ENCODE measurements around the gene GNE.
A peak's percentile ranks its signal among the peaks of the same experiment; 100 is the strongest.
"Not testable (repeated sequence)": the region's sequence is repeated elsewhere in the genome, so short reads cannot be mapped to it uniquely, and the experiment has no call there.

The GNE gene

DNA sequence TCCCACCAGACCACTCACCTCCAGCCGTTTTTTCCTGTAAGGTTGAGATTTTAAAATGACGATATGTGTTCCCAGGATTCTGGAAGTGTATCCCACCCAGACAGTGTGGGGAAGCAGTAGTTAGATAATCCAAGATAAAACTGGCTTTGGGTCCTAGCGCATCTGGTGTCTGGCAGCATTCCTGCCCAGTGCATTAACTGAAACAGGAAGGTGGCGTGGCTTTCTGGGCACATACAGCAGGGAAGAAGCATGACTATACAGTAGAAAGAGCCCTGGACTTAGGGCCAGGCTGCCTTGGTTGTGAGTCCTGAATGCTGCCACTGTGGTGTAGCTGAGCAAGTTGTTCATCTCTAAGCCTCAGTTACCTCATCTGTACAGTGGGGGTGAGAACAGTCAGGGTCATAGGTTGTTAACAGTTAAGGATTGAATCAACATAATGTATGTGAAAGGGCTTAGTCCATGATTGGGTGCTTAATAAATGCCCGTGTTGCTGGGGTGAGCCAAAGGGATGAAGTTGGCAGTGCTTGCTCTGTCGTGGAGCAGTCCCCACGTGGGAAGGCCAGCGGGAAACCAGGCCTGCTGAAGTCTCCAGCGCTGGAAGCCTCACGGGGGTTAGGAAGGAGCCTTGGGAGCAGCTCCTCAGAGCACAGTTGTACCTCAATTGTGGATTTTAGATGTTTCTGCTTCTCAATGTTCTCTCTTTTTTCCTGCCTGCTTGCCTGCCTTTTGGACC, 49.6 kb downstream of the GNE start:
- no peak for DNase-seq (ENCODE audit: low read depth)

DNA sequence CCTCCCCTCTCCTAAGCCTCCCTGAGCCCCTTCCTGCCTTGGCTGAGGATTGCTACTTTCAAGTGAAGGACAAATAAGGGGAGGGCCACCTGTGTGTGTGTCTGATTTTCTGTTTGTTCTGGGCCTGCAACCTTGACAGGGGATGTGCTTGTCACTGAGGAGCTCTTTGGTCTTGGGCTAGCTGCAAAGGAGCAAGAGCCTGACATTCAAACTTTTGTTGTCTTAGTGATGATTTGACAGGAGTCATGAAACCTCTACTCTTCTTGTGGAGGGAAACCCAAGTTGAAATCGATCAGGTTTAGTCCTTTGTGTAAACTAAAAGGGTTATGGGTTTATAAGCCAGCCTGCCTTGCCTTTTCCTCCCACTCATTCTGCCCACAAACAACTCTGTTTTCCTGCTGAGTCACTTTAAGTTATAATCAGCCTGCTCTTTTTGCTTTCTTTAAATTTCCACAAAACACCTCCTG, 50.7 kb downstream of the GNE start:
- no peak for DNase-seq (ENCODE audit: low read depth)

DNA sequence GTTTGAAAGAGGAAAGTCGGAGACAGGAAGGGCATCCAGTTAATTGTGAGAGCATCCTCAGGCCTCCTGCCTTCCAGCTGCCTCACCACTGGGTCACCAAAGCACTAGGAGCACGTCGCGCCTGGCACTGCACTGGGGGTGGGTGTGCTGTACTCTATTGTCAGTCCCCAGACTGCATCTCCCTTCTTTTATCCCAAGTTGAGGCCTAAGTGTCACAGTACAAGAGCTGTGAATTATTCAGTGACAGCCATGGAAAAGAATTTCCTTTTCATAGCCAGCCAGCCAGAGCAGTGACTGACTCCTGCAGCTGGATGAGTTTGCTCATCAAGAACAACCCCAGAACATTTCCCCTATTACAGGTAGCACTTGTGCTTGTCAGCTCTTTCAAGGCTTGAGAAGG, 51.2 kb downstream of the GNE start:
- DNase-seq (ENCODE audit: low read depth), result no peak

DNA sequence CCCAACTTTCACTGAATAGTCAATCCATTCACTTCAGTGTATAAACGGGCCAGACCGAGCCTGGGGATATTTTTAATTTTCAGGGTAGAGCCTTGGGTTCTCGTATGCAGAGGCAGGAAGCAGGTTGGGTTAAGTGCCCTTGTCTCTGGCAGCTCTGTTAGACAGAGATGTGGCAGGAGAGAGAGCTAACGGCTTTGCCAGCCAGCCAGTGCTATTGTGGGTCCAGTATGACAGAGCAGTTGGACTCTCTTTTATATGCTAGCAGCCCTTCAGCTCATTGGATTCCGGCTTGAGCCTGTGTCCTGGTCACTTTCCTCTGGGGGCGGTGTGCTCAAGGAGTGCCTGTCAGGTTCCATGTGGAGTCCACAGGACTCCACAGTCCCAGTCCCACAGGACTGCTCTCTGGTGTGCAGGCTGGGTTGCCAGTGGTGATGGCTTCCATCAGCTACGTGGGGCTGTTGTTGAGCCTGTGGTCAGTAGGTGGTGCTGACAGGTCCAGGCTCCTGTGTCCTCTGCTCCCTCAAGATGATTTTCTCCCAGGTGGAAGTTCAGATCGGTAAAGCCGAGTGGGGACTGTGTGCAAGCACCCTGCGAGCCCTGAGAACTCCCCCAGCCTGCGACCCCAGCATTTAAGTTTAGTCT, 53.2 kb downstream of the GNE start:
- DNase-seq (ENCODE audit: low read depth), result no peak

DNA sequence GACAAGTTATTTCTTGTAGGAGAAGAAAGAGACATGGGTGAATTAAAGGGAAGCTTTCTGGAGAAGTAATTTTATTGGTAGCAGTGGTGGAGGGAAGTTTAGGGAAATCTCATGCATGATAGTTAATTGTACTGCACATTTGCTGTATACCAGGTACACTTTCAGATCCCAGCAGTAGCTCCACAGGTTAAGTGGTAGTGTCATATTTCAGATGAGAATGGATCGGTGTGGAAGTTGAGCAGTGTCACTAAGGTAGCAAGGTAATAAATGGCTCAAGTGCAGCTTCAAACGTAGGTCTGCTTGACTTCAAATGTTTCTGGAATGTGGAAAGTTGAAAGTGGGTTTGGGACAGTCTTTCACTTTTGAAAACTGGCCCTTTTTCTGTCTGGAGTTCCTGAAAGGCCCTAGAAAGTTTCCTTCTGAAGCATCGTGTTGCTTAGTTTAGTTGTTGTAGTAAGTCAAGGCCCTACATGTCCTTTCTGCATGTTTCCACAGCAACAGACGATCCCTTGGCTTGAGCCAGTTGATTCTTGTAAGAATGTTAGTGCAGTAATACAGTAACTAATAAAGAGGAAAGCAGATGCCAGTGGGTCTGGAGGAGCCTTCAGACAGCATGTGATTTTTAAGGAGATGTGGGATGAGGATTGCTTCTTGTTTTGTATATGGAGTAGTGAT, 63.8 kb downstream of the GNE start:
- DNase-seq (ENCODE audit: low read depth), result no peak

DNA sequence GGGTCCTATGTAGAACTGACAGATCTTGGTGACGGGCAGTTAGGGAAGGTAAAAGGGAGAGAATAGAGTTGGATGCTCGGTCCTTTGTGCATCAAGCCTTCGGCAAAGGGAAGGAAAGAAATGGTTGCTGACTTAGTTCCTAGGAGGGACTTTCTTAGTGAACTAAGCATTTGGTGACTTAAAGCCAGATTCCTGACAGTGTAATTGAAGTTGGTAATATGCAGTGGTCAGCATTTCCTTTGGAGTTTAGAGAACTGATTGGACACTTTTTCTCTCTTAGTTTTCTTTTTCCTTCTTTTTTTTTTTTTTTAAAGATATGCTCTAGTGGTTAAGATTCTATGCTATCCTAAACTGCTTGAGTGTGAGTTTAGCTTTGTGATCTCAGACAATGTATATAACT, 65.2 kb downstream of the GNE start:
- no peak for DNase-seq (ENCODE audit: low read depth)

DNA sequence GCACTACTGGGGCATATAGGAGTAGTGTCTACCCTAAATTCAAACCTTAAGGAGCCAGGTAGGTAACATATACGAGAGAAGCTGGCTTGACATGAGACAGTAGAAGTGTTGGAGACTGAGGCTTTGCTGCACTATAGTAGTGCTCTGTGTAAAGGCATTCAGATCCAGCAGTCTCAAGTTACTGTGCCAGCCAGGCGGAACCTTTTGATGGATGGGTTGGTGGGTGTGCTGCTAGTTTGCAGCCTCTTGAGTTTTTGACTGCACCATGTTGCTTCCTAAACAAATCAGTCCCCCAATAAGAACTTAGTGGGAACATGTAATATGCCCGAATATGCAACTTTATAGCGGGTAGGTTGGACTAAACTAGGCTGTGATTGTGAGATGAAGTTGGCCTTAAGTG, 66.1 kb downstream of the GNE start:
- DNase-seq (ENCODE audit: low read depth), result no peak

DNA sequence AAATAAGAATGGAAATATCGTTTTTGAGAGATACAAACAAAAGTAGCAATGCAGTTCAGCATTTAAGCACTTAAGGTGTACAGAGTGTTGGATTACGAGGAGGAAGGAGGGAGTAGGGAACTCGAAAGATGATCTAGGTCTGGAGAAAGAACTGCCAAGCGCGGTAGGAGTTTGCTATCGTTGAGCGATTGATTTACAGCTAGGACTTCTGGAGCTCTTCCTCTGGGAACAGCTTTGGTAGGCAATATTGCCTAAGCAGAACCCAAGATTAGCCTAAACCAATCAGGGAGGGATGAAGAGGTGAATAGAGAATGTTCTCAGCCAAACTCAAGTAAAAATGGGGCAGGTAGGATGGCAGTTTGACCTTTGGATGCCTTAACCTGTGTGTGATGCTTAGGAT, 66.6 kb downstream of the GNE start:
- DNase-seq (ENCODE audit: low read depth), result no peak

DNA sequence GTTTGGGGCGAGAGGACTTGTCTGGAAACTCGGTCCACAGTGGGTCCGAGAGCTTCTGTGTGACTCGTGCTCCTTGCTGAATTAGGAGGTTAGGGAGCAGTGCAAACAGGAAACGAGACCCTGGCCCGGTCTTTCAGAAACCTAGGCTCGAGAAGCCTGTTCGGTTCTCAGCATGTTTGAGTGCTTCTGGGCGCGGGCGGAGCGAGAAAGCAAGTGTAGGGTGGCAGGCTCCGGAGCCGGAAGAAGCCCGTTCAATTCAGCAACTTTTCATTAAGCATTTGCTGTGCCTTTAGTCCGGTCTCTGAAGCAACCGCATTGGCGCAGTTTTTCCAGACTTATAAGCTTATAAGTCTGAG, 67.0 kb downstream of the GNE start:
- DNase-seq (ENCODE audit: low read depth), result peak; percentile 21

DNA sequence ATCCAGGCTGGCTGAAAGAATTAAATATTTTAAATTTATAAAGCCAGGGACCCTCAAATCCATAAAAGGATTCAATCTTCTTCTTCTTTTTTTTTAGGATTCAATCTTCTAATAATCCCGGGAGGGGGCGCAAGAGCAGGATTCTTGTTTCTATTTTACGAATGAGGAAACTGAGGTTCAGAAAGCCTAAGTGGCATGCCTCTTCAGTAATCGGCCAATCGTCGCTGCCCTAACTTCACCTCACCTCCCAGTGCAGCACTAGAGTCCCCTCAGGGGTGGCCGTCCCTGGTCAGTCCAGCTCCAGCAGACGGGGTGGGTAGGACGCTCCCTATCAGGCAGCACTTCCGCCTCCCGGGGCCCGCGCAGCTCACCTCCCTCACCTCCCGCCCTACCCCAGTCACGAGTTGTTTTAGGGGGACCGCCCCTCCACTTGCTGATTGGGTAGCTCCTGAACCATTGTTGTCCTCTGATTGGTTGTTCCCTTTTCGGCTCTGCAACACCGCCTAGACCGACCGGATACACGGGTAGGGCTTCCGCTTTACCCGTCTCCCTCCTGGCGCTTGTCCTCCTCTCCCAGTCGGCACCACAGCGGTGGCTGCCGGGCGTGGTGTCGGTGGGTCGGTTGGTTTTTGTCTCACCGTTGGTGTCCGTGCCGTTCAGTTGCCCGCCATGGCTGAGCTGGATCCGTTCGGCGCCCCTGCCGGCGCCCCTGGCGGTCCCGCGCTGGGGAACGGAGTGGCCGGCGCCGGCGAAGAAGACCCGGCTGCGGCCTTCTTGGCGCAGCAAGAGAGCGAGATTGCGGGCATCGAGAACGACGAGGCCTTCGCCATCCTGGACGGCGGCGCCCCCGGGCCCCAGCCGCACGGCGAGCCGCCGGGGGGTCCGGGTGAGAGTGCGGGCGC, 67.6 kb downstream of the GNE start, which contains the start of gene CLTA:
Gene CLTA, plus strand, starts transcription at position 534 of the 902 bp plus-strand sequence. Its CDS starts 136 bp downstream, at position 670.
- DNase-seq (ENCODE audit: low read depth), result peak; percentile 87

DNA sequence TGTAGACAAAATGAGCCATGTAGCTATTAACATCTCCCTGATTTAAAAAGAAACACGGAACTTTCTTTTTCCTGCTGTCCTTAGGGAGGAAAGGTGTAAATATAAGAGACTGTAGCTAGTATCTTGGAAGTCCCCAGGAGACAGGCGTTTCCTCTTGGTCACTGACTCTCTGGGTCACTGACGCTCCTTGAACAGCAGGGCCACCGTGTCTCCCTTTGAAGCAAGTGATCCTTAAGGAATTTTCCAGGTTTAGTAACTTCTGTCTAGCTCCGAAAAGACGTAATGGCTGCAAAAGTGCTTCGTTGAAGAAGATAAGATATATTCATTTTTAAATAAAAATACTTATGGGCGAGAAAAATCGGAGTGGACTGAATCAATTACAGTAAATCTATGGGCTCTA, 68.3 kb downstream of the GNE start:
- DNase-seq (ENCODE audit: low read depth), result no peak

DNA sequence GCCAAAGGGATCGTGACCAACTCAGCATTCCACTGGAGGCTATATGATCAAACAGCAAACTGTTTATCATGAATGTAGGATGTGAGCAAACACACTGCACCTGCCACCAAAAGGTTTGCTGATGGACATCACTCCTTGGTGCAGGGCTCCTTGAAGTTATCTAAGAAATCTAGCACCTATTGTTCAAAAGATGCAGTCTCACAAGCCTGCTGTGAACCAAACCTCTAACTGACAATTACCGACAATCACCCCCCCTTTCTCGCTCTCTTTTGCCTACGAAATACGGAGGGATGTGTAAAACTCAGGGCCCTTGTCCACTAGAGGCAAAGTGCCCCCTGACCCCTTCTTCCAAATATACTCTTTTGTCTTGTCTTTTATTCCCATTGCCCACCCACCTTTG, 70.0 kb downstream of the GNE start:
- DNase-seq (ENCODE audit: low read depth), result no peak

DNA sequence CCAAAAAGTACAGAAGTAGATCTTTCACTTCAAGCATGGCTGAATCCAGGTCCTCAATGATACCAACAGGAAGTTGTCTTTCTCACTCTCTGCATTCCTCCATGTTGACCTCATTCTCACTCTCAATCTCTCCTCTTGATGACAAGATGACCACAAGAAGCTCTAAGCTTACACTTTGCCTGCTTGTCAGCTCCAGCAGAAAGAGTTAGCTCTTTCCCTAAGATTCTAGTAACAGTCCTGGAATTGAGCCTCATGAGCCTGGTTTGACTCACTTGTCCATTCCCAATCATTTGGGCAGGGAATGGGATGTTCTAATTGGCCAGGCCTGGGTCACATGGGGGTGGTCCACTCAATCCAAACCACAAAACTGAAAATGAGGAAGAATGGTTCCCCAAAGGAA, 70.8 kb downstream of the GNE start:
- no peak for DNase-seq (ENCODE audit: low read depth)

DNA sequence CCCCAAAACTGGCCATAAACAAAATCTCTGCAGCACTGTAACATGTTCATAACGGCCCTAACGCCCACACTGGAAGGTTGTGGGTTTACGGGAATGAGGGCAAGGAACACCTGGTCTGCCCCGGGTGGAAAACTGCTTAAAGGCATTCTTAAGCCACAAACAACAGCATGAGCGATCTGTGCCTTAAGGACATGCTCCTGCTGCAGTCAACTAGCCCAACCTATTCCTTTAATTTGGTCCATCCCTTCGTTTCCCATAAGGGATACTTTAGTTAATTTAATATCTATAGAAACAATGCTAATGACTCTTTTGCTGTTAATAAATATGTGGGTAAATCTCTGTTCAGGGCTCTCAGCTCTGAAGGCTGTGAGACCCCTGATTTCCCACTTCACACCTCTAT, 78.0 kb downstream of the GNE start:
- not testable (repeated sequence) for DNase-seq (ENCODE audit: low read depth)

DNA sequence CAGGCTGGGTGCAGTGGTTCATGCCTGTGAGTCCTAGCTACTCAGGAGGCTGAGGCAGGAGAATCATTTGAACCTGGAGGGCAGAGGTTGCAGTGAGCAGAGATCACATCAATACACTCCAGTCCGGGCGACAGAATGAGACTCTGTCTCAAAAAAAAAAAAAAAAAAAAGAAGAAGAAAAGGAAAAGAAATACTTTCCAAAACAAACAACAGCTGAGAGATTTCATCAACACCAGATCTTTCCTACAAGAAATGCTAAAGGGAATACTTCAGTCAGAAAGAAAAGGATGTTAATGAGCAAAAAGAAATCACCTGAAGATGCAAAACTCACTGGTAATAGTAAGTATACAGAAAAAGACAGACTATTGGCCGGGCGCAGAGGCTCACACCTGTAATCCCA, 80.7 kb downstream of the GNE start:
- no peak for DNase-seq (ENCODE audit: low read depth)

DNA sequence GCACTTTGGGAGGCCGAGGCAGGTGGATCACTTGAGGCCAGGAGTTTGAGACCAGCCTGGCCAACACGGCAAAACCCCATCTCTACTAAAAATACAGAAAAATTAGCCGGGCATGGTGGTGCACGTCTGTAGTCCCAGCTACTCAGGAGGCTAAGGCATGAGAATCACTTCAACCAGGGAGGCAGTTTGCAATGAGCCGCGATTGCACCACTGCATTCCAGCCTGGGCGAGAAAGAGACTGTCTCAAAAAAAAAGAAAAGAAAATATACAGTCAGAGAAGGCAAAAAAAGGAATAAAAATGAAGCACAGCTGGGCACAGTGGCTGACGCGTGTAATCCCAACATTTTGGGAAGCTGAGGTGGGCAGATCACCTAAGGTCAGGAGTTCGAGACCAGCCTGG, 81.8 kb downstream of the GNE start:
- DNase-seq (ENCODE audit: low read depth), result not testable (repeated sequence)

DNA sequence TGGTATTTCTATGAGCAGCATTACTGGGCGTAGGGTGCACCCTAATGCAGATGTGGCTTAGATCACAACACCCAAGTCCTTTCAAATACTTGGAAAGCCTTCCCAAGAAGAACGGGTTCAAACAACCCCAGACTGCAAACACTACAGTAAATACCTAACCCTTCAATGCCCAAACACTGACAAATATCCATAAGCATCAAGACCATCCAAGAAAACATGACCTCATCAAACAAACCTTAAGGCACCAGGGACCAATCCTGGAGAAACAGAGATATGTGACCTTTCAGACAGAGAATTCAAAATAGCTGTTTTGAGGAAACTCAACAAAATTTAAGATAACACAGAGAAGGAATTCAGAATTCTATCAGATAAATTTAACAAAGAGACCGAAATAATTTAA, 83.0 kb downstream of the GNE start:
- DNase-seq (ENCODE audit: low read depth), result not testable (repeated sequence)

DNA sequence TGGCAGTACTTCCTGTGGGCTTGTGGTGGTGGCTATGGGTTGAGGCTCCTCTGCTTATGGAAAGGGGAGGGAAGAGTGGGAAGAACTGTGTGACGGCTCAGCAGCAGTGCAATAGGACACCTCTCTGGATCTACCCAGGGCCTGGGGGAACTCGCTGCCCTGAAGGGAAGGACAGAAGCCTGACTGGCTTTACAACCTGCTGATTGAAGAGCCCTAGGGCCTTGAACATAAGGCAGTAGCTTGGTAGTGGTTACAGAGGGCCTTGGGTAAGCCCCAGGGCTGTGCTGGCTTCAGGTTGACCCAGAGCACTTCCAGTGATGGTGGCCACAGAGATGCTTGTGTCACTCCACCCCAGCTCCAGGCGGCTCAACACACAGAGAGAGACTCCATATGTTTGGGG, 83.5 kb downstream of the GNE start:
- DNase-seq (ENCODE audit: low read depth), result no peak

DNA sequence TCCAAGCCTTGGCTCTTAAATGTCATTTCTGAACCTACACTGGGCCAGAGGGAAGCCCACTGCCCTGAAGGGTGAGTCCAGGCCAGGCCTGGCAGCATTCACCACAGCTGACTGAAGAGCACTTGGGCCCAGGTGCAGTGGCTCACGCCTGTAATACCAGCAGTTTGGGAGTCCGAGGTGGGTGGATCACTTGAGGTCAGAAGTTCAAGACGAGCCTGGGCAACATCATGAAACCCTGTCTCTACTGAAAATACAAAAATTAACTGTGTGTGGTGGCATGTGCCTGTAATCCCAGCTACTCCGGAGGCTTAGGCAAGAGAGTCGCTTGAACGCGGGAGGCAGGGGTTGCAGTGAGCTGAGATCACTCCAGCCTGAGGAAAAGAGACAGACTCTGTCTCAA, 84.0 kb downstream of the GNE start:
- no peak for DNase-seq (ENCODE audit: low read depth)

DNA sequence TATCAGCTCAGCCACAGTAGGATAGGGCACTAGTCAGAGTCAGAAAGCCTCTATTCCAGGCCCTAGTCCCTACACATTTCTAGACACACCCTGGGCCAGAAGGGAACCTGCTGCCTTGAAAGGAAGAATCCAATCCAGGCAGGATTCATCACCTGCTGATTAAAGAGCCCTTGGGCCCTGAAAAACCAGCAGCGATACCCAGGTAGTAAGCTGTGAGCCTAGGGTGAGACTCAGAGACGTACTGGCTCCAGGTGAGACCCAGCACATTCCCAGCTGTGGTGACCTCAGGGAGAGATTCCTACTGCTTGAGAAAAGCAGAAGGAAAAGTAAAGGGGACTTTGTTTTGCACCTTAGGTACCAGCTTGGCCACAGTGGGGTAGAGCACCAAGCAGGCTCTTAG, 84.4 kb downstream of the GNE start:
- DNase-seq (ENCODE audit: low read depth), result no peak

DNA sequence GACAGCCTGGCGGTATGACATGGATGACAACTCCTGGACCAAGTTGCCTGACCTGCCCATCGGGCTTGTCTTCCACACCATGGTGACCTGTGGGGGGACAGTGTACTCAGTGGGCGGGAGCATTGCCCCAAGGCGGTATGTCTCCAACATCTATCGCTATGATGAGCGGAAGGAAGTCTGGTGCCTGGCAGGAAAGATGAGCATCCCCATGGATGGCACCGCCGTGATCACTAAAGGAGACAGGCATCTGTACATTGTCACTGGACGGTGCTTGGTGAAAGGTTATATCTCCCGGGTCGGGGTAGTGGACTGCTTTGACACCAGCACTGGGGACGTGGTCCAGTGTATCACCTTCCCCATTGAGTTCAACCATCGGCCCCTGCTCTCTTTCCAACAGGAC, 87.7 kb downstream of the GNE start:
- DNase-seq (ENCODE audit: low read depth), result no peak

DNA sequence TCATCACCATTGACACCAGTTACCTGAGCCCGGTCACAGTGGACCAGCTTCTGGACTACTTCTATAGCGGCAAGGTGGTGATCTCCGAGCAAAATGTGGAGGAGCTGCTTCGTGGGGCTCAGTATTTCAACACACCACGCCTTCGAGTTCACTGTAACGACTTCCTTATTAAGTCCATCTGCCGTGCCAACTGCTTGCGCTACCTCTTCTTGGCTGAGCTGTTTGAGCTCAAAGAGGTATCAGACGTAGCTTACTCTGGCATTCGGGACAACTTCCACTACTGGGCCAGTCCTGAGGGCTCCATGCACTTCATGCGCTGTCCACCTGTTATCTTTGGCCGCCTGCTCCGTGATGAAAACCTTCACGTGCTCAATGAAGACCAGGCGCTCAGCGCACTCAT, 88.5 kb downstream of the GNE start:
- DNase-seq (ENCODE audit: low read depth), result no peak
